GM23248 (cell line): Measurements from ENCODE around the gene MEP1A. TPM values are rescaled to one million over a fixed set of nuclear protein-coding genes. Genes with fewer than 3 reads are reported as not detected.

ENCODE experiments used
- DNase-seq: peaks from one replicate; pipeline ENCODE4 v3.0.0-alpha.2; 2015
- H2AFZ ChIP-seq: fragments of 200-600 bp; sonication (generic); 2 replicates; pipeline ENCODE4 v1.6.1; 2016; ENCODE audit warnings: antibody characterized with exemption
- H3F3A ChIP-seq: fragments of 200-600 bp; sonication (generic); 2 replicates; pipeline ENCODE4 v1.6.1; 2016; ENCODE audit warnings: mild to moderate bottlenecking, antibody characterized with exemption, mixed run types; ENCODE audit not compliant: insufficient read depth
- H3K27ac ChIP-seq: fragments of 200-600 bp; sonication (generic); 2 replicates; pipeline ENCODE4 v1.5.1; 2016; ENCODE audit warnings: mild to moderate bottlenecking
- H3K27me3 ChIP-seq: fragments of 200-600 bp; sonication (generic); replicated peaks from 2 replicates; pipeline ENCODE4 v1.6.1; 2016; ENCODE audit warnings: mild to moderate bottlenecking; ENCODE audit not compliant: insufficient read depth
- H3K36me3 ChIP-seq: fragments of 200-600 bp; sonication (generic); 2 replicates; pipeline ENCODE4 v1.6.1; 2016; ENCODE audit warnings: low read depth, mild to moderate bottlenecking
- H3K4me1 ChIP-seq: fragments of 200-600 bp; sonication (generic); 2 replicates; pipeline ENCODE4 v1.6.1; 2016; ENCODE audit warnings: mild to moderate bottlenecking; ENCODE audit not compliant: insufficient read depth
- H3K4me2 ChIP-seq: fragments of 200-600 bp; sonication (generic); one replicate; pipeline ENCODE4 v1.6.1; 2016; ENCODE audit warnings: mild to moderate bottlenecking; ENCODE audit not compliant: unreplicated experiment
- H3K4me3 ChIP-seq: fragments of 200-600 bp; sonication (generic); 2 replicates; pipeline ENCODE4 v1.5.1; 2016; ENCODE audit warnings: mild to moderate bottlenecking
- H3K79me2 ChIP-seq: fragments of 200-600 bp; sonication (generic); 2 replicates; pipeline ENCODE4 v1.6.1; 2016; ENCODE audit warnings: mild to moderate bottlenecking; ENCODE audit not compliant: insufficient read depth
- H3K9ac ChIP-seq: fragments of 200-600 bp; sonication (generic); 2 replicates; pipeline ENCODE4 v1.6.1; 2016; ENCODE audit warnings: mild to moderate bottlenecking
- H3K9me2 ChIP-seq: fragments of 200-600 bp; sonication (generic); 2 replicates; pipeline ENCODE4 v1.6.1; 2016; ENCODE audit warnings: mixed run types, mild to moderate bottlenecking, moderate library complexity; ENCODE audit not compliant: insufficient read depth
- H3K9me3 ChIP-seq: fragments of 200-600 bp; sonication (generic); one replicate; pipeline ENCODE4 v1.6.1; 2017; ENCODE audit warnings: low read depth
- H4K20me1 ChIP-seq: fragments of 200-600 bp; sonication (generic); 2 replicates; pipeline ENCODE4 v1.6.0; 2016; ENCODE audit not compliant: insufficient read depth
- EZH2 ChIP-seq: fragments of 200-600 bp; sonication (generic); IDR thresholded peaks from 2 replicates; pipeline ENCODE4 v1.6.1; 2018; ENCODE audit warnings: antibody characterized with exemption, mild to moderate bottlenecking; ENCODE audit not compliant: insufficient read depth, poor library complexity, severe bottlenecking
- EZH2phosphoT487 ChIP-seq: fragments of 200-600 bp; sonication (generic); IDR thresholded peaks from 2 replicates; pipeline ENCODE4 v1.6.1; 2018; ENCODE audit warnings: antibody characterized with exemption, moderate library complexity, mild to moderate bottlenecking, low read depth; ENCODE audit not compliant: insufficient read depth
- WGBS, 2 experiments: methylation state at CpG; one replicate each; pipeline ENCODE4 v1.1.6; 2015 to 2017; ENCODE audit warnings: low lambda C conversion rate in 2 of 2, low coverage in 1 of 2; ENCODE audit errors: missing lambda C conversion rate in 2 of 2; 5-methylcytosine and 5-hydroxymethylcytosine counted together
- in situ Hi-C: fragments of 300-500 bp; cut with MboI; formaldehyde crosslinking; loops from 2 replicates; pipeline ENCODE4 v1.15.0; 2020
- polyA plus RNA-seq: library from polyadenylated mRNA; unstranded; fragments of >200 nt; fragmentation: Nextera tagmentation; extraction: Ambion mirVana; gene quantifications from 2 replicates; pipeline ENCODE4 v1.2.1, GENCODE V29; 2016
- total RNA-seq: library from RNA; depleted of rRNA; stranded (reverse); fragments of >200 nt; shearing (Covaris generic); gene quantifications from 2 replicates; pipeline ENCODE4 v1.2.3, GENCODE V29; 2014

MEP1A gene
- total and polyA plus RNA-seq, 2 experiments from 2014 or later: not detected

DNA sequence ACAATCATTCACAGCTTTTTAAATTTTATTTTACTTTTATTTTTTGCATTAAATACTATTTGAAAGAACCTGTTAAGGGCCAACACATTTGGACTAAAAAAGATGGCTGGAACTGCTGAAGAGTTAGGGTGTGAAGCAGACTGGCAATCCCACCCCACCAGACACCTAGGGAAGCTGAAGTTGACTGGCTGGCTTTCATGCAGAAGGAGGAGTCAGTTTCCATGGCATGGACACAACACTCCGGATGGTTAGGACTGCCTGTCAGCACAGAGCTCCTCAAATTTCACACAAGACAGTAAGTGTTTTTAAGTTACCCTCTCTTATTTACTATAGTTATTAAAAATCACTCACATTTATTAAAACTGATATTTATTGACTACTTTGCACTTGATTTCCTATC lies 46.5 kb upstream of the MEP1A start, which contains the start of gene ANKRD66:
TSS of gene ANKRD66 (plus strand) at position 238 of the 400 bp plus-strand sequence. CDS start 5,016 bp downstream, outside the sequence.
- no peaks in the 10 kb centered on the region for H3K4me1 ChIP-seq
- H2AFZ ChIP-seq: no peak within 1 kb of the TSS
- WGBS, 2 experiments: 0% methylated on average over 1 of the region's 1 CpG
- no peak within 1 kb of the TSS for H3K4me3 ChIP-seq
- H3F3A ChIP-seq: no peaks in the 10 kb centered on the region
- in situ Hi-C loops: no loop called here
- no peaks in the 10 kb centered on the region for H3K27me3 ChIP-seq
- H3K36me3 ChIP-seq: no peaks in the 10 kb centered on the region
- H4K20me1 ChIP-seq: no peaks in the 10 kb centered on the region
- H3K4me2 ChIP-seq: no peak within 1 kb of the TSS
- H3K9me2 ChIP-seq: no peaks in the 10 kb centered on the region
- no peak within 1 kb of the TSS for H3K9ac ChIP-seq
- no peak for TF ChIP-seq EZH2
- H3K9me3 ChIP-seq: no peaks in the 10 kb centered on the region
- H3K79me2 ChIP-seq: no peaks in the 10 kb centered on the region
- no peak for DNase-seq
- no peak within 1 kb of the TSS for H3K27ac ChIP-seq

DNA sequence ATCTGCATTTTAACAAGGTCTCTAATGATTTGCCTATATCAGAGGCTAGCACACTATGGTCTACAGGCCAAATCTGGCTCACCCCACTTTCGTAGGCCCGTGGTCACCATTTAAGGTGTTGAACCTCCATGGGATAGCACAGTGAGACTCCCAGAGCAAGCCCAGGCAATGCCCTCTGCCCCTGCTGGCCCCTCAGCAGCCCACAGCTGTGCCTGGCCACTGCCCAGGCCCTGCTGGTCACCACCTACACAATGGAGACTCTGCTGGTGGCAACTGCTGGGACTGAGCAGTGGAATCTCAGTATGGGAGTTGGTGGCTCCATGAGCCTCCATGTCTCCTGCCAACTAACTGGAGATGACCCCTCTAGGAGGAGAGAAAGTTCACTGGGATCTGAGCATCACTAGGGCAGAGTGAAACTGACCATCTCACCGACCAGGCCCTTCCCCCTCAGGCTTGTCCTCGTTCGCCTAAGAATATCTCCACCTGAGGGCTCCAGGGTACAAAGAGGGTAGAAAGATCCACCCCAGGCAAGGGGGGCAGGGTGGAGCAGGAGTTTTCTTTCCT lies 44.2 kb upstream of the MEP1A start:
- no peak overlapping the region for H3K9ac ChIP-seq
- H3K4me3 ChIP-seq: no peak overlapping the region
- H3K4me1 ChIP-seq: no peaks in the 10 kb centered on the region
- DNase-seq: no peak
- no peaks in the 10 kb centered on the region for H3K27me3 ChIP-seq
- no peaks in the 10 kb centered on the region for H3K9me3 ChIP-seq
- H3K36me3 ChIP-seq: no peaks in the 10 kb centered on the region
- 67 to 68% methylated on average over 5 of the region's 5 CpGs for WGBS, 2 experiments
- no peaks in the 10 kb centered on the region for H4K20me1 ChIP-seq
- no peak for TF ChIP-seq EZH2phosphoT487
- TF ChIP-seq EZH2: no peak
- H3F3A ChIP-seq: no peaks in the 10 kb centered on the region
- H3K27ac ChIP-seq: no peak overlapping the region
- H3K9me2 ChIP-seq: no peaks in the 10 kb centered on the region
- no peak overlapping the region for H3K4me2 ChIP-seq
- in situ Hi-C loops: no loop called here
- H2AFZ ChIP-seq: no peak overlapping the region
- no peaks in the 10 kb centered on the region for H3K79me2 ChIP-seq

DNA sequence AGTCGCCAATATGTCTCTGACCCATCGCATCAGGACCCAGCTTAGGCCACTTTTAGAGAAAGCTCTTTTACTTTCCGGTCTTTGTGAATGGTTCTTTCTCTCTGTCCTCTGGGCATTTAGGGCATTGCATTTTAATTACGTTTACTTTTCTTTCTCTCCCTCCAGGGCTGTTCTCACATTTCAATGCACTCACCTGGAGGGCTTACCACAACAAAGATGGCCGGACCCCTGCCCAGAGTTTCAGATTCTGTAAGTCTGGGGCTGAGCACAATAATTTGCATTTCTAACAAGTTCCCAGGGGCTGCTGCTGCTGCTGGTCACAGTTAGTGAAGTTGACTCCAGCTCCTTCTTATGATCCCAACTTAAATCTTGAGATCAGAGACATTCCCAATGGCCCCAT lies 43.5 kb upstream of the MEP1A start:
- H3K9me2 ChIP-seq: no peaks in the 10 kb centered on the region
- no peaks in the 10 kb centered on the region for H3K4me1 ChIP-seq
- no peaks in the 10 kb centered on the region for H4K20me1 ChIP-seq
- no peak for TF ChIP-seq EZH2
- no peak for TF ChIP-seq EZH2phosphoT487
- no peak for DNase-seq
- no peak overlapping the region for H3K9ac ChIP-seq
- no peak overlapping the region for H2AFZ ChIP-seq
- H3K9me3 ChIP-seq: no peaks in the 10 kb centered on the region
- no peak overlapping the region for H3K4me2 ChIP-seq
- in situ Hi-C loops: no loop called here
- H3K79me2 ChIP-seq: no peaks in the 10 kb centered on the region
- WGBS, 2 experiments: 48 to 55% methylated on average over 5 of the region's 5 CpGs
- no peak overlapping the region for H3K4me3 ChIP-seq
- no peak overlapping the region for H3K27ac ChIP-seq
- no peaks in the 10 kb centered on the region for H3F3A ChIP-seq
- no peaks in the 10 kb centered on the region for H3K36me3 ChIP-seq
- no peaks in the 10 kb centered on the region for H3K27me3 ChIP-seq

DNA sequence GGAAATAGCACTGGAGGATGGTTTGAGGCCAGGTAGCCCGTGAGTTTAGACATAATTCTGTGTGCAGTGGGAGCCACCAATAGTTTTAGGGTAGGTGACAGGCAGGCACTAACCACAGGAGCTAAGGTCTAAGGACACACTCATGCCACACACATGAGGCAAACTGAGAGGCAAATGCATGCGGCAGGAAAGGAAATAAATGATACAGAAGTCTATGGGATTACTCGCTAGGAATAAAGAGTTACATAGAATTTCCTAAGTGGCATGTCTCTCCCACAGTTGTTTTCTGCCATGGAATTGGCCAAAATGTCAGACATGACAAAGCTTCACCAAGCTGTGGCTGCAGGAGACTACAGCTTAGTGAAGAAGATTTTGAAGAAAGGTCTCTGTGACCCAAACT lies 41.5 kb upstream of the MEP1A start:
- H4K20me1 ChIP-seq: no peaks in the 10 kb centered on the region
- H3K4me3 ChIP-seq: no peak overlapping the region
- no peaks in the 10 kb centered on the region for H3K27me3 ChIP-seq
- H3K79me2 ChIP-seq: no peaks in the 10 kb centered on the region
- H2AFZ ChIP-seq: no peak overlapping the region
- no peaks in the 10 kb centered on the region for H3K9me3 ChIP-seq
- H3K9me2 ChIP-seq: no peaks in the 10 kb centered on the region
- in situ Hi-C loops: no loop called here
- DNase-seq: no peak
- no peak overlapping the region for H3K27ac ChIP-seq
- no peaks in the 10 kb centered on the region for H3K4me1 ChIP-seq
- WGBS, 2 experiments: 25 to 45% methylated on average over 3 of the region's 3 CpGs
- no peak overlapping the region for H3K4me2 ChIP-seq
- no peak overlapping the region for H3K9ac ChIP-seq
- H3F3A ChIP-seq: no peaks in the 10 kb centered on the region
- TF ChIP-seq EZH2: no peak
- TF ChIP-seq EZH2phosphoT487: no peak
- H3K36me3 ChIP-seq: no peaks in the 10 kb centered on the region

DNA sequence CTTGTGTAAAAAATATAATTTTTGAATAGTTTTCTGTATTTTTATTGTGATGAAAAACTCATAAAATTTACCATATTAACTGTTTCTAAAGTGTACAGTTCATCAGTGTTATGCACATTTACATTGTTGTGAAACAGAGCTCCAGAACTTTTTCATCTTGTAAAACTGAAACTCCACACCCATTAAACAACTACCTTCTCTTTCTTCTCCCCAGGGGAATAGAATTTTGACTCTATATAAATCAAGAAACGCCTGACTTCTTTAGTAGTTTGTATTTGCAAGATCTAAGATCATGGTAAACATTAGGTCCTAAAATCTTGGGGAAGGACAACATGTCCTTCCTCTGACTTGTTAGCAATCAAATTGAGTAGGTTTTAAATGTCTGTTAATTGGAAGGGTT lies 37.3 kb upstream of the MEP1A start:
- Histone ChIP-seq H2AFZ (no peak overlapping the region), H4K20me1 (no peaks in the 10 kb centered on the region), H3K9ac (no peak overlapping the region), H3K36me3 (no peaks in the 10 kb centered on the region), H3K4me1 (no peaks in the 10 kb centered on the region), H3K79me2 (no peaks in the 10 kb centered on the region), H3K9me3 (no peaks in the 10 kb centered on the region), H3K27ac (no peak overlapping the region), H3K9me2 (no peaks in the 10 kb centered on the region), H3K4me3 (no peak overlapping the region), H3K4me2 (no peak overlapping the region), H3F3A (no peaks in the 10 kb centered on the region), H3K27me3 (no peaks in the 10 kb centered on the region)
- TF ChIP-seq EZH2: no peak
- TF ChIP-seq EZH2phosphoT487: no peak
- DNase-seq: no peak
- in situ Hi-C loops: no loop called here
- 0 to 10% methylated on average over 1 of the region's 1 CpG for WGBS, 2 experiments
